ENCODE data around the gene HAUS7.

The HAUS7 gene

GRCh38 chrX:153450114-153450948 lies 20.0 kb downstream of the HAUS7 start:
- no peak for DNase-seq

- no peak for DNase-seq
Measured at GRCh38 chrX:153449368-153450113, 20.8 kb downstream of the HAUS7 start.

GRCh38 chrX:153448556-153449367 lies 21.6 kb downstream of the HAUS7 start:
- no peak for DNase-seq

- no peak for DNase-seq
Measured at GRCh38 chrX:153447581-153447960, 22.8 kb downstream of the HAUS7 start.

GRCh38 chrX:153446950-153447580 lies 23.3 kb downstream of the HAUS7 start:
- no peak for DNase-seq

- no peak for DNase-seq
Measured at GRCh38 chrX:153446636-153446936, 23.8 kb downstream of the HAUS7 start.

- DNase-seq: no peak
Measured at GRCh38 chrX:153445856-153446635, 24.3 kb downstream of the HAUS7 start, which contains the start of gene TREX2. TREX2 (minus strand) TSS chrX:153446056; CDS start chrX:153445430, 626 bp downstream.

- no peak for DNase-seq
Measured at GRCh38 chrX:153445106-153445855, 25.1 kb downstream of the HAUS7 start.

GRCh38 chrX:153444333-153445011 lies 25.9 kb downstream of the HAUS7 start:
- DNase-seq: no peak

GRCh38 chrX:153443476-153444332 lies 26.7 kb downstream of the HAUS7 start:
- DNase-seq: no peak

GRCh38 chrX:153442463-153442862 lies 27.9 kb downstream of the HAUS7 start:
- DNase-seq: no peak

- DNase-seq: no peak
Measured at GRCh38 chrX:153441981-153442380, 28.4 kb downstream of the HAUS7 start.

- DNase-seq: no peak
Measured at GRCh38 chrX:153441296-153441695, 29.1 kb downstream of the HAUS7 start.

GRCh38 chrX:153440556-153441135 lies 29.7 kb downstream of the HAUS7 start:
- DNase-seq: no peak

GRCh38 chrX:153439977-153440376 lies 30.4 kb downstream of the HAUS7 start:
- no peak for DNase-seq

GRCh38 chrX:153438532-153438931 lies 31.8 kb downstream of the HAUS7 start:
- peak in 1 of 2 experiments; percentile 8 for DNase-seq

- DNase-seq: no peak
Measured at GRCh38 chrX:153435845-153436244, 34.5 kb downstream of the HAUS7 start.

- no peak for DNase-seq
Measured at GRCh38 chrX:153434801-153435200, 35.6 kb downstream of the HAUS7 start.

- no peak for DNase-seq
Measured at GRCh38 chrX:153433781-153434285, 36.5 kb downstream of the HAUS7 start.
